Measurements from ENCODE around the gene MUC20. TPM values are rescaled to one million over a fixed set of nuclear protein-coding genes. Genes with fewer than 3 reads are reported as not detected.

MUC20 gene
- total RNA-seq, 1 experiment from 2014 or later, result 176 TPM

DNA sequence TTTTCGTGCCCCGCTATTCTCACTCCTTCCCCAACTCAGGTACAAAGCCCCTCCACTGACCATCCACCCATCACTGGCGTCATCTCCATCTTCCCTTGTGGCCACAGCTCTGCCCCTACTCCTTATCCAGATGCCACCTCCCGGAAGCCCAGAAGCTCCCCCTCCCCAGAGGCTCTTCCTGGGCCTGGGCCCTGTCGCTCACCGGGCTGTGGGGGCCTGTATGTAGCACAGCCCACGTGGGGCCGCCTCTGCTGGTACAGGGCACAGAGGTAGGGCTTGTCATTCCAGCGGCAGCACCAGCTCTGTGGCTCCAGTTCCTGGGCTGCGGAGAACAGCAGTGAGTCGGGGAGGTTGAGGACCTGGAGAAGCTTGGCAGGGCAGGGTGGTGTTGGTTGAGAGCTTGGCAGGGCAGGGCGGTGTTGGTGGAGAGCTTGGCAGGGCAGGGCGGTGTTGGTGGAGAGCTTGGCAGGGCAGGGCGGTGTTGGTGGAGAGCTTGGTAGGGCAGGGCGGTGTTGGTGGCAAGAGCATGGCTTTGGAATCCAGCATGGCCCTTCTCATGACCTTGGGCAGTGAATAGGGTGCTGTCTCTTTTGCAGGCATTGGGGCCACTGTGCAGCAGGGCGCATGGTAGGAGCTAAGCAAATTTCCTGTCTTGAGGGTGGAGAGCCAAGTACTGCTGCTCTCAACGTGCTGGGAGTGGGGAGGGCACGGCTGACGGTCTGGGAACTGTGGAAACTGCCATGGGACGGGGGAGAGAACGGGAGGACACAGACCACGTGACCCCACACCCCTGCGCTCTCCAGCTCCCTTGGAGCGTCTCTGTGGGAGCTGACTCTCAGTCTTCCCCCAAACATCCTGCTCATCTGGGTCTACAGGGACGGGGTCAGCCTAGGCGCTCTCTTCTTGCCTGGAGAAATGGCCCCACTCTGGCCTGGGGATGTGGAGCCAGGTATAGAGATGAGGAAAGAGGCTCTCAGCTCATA is 43.4 kb downstream of the MUC20 start:
- no peaks in the 10 kb centered on the region for H3F3A ChIP-seq (ENCODE audit: insufficient read depth, low read depth)
- DNase-seq, result peak in 1 of 2 experiments; percentile 32
- no peaks in the 10 kb centered on the region for H3K9me2 ChIP-seq (ENCODE audit: insufficient read depth)
- no peaks in the 10 kb centered on the region for H3K36me3 ChIP-seq (ENCODE audit: low read depth)
- no peak overlapping the region for H3K4me2 ChIP-seq
- H3K4me3 ChIP-seq, result no peak overlapping the region
- intact Hi-C loops (cut with micrococcal nuclease; ENCODE audit: unreplicated experiment), result no loop called here
- no peaks in the 10 kb centered on the region for H3K4me1 ChIP-seq (replicated peaks; ENCODE audit: insufficient read depth)
- POLR2A ChIA-PET (ENCODE audit: unreplicated experiment), result interaction anchor here (0.6 kb wide), 1 partner anchor 222 kb away, joined by 4 read pairs; no protein-coding TSS in a partner anchor
- no peaks in the 10 kb centered on the region for H3K9me3 ChIP-seq (ENCODE audit: insufficient read depth, low read depth)
- BruUV-seq (replicated peaks), result no TSS peak
- TF ChIP-seq, protein P1, sequence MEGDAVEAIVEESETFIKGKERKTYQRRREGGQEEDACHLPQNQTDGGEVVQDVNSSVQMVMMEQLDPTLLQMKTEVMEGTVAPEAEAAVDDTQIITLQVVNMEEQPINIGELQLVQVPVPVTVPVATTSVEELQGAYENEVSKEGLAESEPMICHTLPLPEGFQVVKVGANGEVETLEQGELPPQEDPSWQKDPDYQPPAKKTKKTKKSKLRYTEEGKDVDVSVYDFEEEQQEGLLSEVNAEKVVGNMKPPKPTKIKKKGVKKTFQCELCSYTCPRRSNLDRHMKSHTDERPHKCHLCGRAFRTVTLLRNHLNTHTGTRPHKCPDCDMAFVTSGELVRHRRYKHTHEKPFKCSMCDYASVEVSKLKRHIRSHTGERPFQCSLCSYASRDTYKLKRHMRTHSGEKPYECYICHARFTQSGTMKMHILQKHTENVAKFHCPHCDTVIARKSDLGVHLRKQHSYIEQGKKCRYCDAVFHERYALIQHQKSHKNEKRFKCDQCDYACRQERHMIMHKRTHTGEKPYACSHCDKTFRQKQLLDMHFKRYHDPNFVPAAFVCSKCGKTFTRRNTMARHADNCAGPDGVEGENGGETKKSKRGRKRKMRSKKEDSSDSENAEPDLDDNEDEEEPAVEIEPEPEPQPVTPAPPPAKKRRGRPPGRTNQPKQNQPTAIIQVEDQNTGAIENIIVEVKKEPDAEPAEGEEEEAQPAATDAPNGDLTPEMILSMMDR (conservative IDR thresholded peaks at IDR 0.05), result no peak
- TF ChIP-seq EZH2 (IDR thresholded peaks at IDR 0.05; ENCODE audit: low read depth), result no peak
- H2AFZ ChIP-seq, result no peak overlapping the region
- no peaks in the 10 kb centered on the region for H3K79me2 ChIP-seq (ENCODE audit: low read depth)
- no peak overlapping the region for H3K27ac ChIP-seq
- H4K20me1 ChIP-seq (ENCODE audit: insufficient read depth), result no peaks in the 10 kb centered on the region
- CTCF ChIA-PET, result no interaction called here
- no peaks in the 10 kb centered on the region for H3K27me3 ChIP-seq (ENCODE audit: insufficient read depth, low read depth)

DNA sequence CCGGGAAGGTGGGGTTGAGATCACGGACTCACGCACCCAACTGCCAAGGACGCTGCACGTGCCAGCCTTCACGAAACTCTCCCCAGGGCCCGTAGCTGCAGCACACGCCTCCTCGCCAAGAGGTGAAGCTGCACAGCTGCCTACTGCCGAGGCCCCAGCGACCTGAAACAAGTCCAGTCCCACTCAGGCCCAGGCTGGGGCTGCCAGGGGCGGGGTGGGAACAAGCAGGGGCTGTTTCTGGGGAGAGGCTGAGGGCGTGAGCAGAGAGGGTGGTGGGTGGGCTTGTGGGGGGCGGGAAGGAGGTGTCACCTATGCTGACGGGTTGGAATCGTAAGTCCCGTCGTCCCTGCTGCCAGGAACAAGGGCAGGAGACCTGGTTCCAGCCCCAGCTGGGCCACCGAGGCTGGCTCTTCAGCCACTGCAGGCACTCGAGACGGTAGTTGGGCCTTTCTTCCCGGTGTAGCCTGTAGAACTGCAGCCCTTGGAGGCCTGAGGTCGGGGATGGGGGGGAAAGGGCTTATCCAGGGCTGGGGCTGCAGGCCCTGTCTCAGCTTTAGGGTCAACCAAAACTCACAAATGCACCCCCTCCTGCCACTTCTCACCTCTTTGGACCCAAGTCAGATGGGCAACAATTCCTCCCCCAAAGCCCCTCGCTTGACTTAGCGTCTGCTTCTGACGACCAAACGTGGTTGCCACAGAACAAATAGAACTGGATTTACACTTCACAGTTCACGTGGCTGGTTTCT is 44.4 kb downstream of the MUC20 start:
- no peaks in the 10 kb centered on the region for H3K9me2 ChIP-seq (ENCODE audit: insufficient read depth)
- TF ChIP-seq EZH2 (IDR thresholded peaks at IDR 0.05; ENCODE audit: low read depth), result no peak
- TF ChIP-seq, protein P1 (conservative IDR thresholded peaks at IDR 0.05), result no peak
- no peak overlapping the region for H3K27ac ChIP-seq
- H3K79me2 ChIP-seq (ENCODE audit: low read depth), result no peaks in the 10 kb centered on the region
- H3K4me1 ChIP-seq (replicated peaks; ENCODE audit: insufficient read depth), result no peaks in the 10 kb centered on the region
- no peaks in the 10 kb centered on the region for H3F3A ChIP-seq (ENCODE audit: insufficient read depth, low read depth)
- POLR2A ChIA-PET (ENCODE audit: unreplicated experiment), result no interaction called here
- H2AFZ ChIP-seq, result no peak overlapping the region
- CTCF ChIA-PET, result no interaction called here
- H3K9me3 ChIP-seq (ENCODE audit: insufficient read depth, low read depth), result no peaks in the 10 kb centered on the region
- intact Hi-C loops (cut with micrococcal nuclease; ENCODE audit: unreplicated experiment), result no loop called here
- no peaks in the 10 kb centered on the region for H3K27me3 ChIP-seq (ENCODE audit: insufficient read depth, low read depth)
- H4K20me1 ChIP-seq (ENCODE audit: insufficient read depth), result no peaks in the 10 kb centered on the region
- no peak overlapping the region for H3K4me3 ChIP-seq
- H3K4me2 ChIP-seq, result no peak overlapping the region
- DNase-seq, result peak in 1 of 2 experiments; percentile 28
- BruUV-seq (replicated peaks), result no TSS peak
- no peaks in the 10 kb centered on the region for H3K36me3 ChIP-seq (ENCODE audit: low read depth)

GRCh38 chr3:195766671-195767070 is 45.9 kb downstream of the MUC20 start:
- CTCF ChIA-PET, result no interaction called here
- Histone ChIP-seq H3K27ac (no peak overlapping the region), H3K36me3 (ENCODE audit: low read depth) (no peaks in the 10 kb centered on the region), H3K9me2 (ENCODE audit: insufficient read depth) (no peaks in the 10 kb centered on the region), H3F3A (ENCODE audit: insufficient read depth, low read depth) (no peaks in the 10 kb centered on the region), H3K4me2 (no peak overlapping the region), H2AFZ (no peak overlapping the region), H3K9me3 (ENCODE audit: insufficient read depth, low read depth) (no peaks in the 10 kb centered on the region), H3K27me3 (ENCODE audit: insufficient read depth, low read depth) (no peaks in the 10 kb centered on the region), H3K79me2 (ENCODE audit: low read depth) (no peaks in the 10 kb centered on the region), H3K4me3 (no peak overlapping the region), H3K4me1 (replicated peaks; ENCODE audit: insufficient read depth) (no peaks in the 10 kb centered on the region), H4K20me1 (ENCODE audit: insufficient read depth) (no peaks in the 10 kb centered on the region)
- no peak for TF ChIP-seq EZH2 (IDR thresholded peaks at IDR 0.05; ENCODE audit: low read depth)
- TF ChIP-seq, protein P1 (conservative IDR thresholded peaks at IDR 0.05), result no peak
- peak in 1 of 2 experiments; percentile 6 for DNase-seq
- intact Hi-C loops (cut with micrococcal nuclease; ENCODE audit: unreplicated experiment), result no loop called here
- BruUV-seq (replicated peaks), result no TSS peak
- POLR2A ChIA-PET (ENCODE audit: unreplicated experiment), result interaction anchor here (0.6 kb wide), 1 partner anchor 77 kb away, joined by 6 read pairs; no protein-coding TSS in a partner anchor
